SK-N-SH treated with all-trans-retinoic acid at 6 μM for 48 hours (cell line): ENCODE results near the gene SRGAP2C.
"Not testable (repeated sequence)": the region's sequence is repeated elsewhere in the genome, so short reads cannot be mapped to it uniquely, and the experiment has no call there.

Experiments
- CSRNP3 ChIP-seq: fragments of 250-450 bp; sonication (Bioruptor Pico); IDR thresholded peaks from 2 replicates; pipeline ENCODE4 v1.5.1; 2021; ENCODE audit warnings: mild to moderate bottlenecking, moderate library complexity
- GLIS3 ChIP-seq: fragments of 250-450 bp; sonication (Bioruptor Pico); IDR thresholded peaks from 2 replicates; pipeline ENCODE4 v1.5.0; 2020; ENCODE audit warnings: mild to moderate bottlenecking, moderate library complexity
- PATZ1 ChIP-seq: fragments of 250-450 bp; sonication (Bioruptor Pico); IDR thresholded peaks from 2 replicates; pipeline ENCODE4 v1.8.0; 2020; ENCODE audit warnings: mild to moderate bottlenecking, moderate library complexity, borderline replicate concordance
- RARB ChIP-seq: fragments of 250-450 bp; sonication (Bioruptor Pico); IDR thresholded peaks from 2 replicates; pipeline ENCODE4 v1.8.0; 2021; ENCODE audit warnings: mild to moderate bottlenecking, moderate library complexity
- SNAI2 ChIP-seq: fragments of 250-450 bp; sonication (Bioruptor Pico); IDR thresholded peaks from 2 replicates; pipeline ENCODE4 v1.5.0; 2020; ENCODE audit warnings: mild to moderate bottlenecking, moderate library complexity
- ZC3H10 ChIP-seq: fragments of 250-450 bp; sonication (Bioruptor Pico); IDR thresholded peaks from 2 replicates; pipeline ENCODE4 v1.5.1; 2021; ENCODE audit warnings: mild to moderate bottlenecking, moderate library complexity
- ZFP30 ChIP-seq: fragments of 450-650 bp; formaldehyde crosslinking; IDR thresholded peaks from 2 replicates; pipeline ENCODE4 v1.5.0; 2022; ENCODE audit warnings: mild to moderate bottlenecking, moderate library complexity
- ZNF565 ChIP-seq: fragments of 450-650 bp; formaldehyde crosslinking; conservative IDR thresholded peaks from 2 replicates; pipeline ENCODE4 v1.5.0; 2020; ENCODE audit warnings: low read depth, mild to moderate bottlenecking, moderate library complexity
- ZNF70 ChIP-seq: fragments of 450-650 bp; formaldehyde crosslinking; IDR thresholded peaks from 2 replicates; pipeline ENCODE4 v1.5.0; 2020; ENCODE audit warnings: mild to moderate bottlenecking, moderate library complexity
- ZNF8 ChIP-seq: fragments of 450-650 bp; formaldehyde crosslinking; IDR thresholded peaks from 2 replicates; pipeline ENCODE4 v1.5.0; 2020; ENCODE audit warnings: mild to moderate bottlenecking, moderate library complexity

GRCh38 chr1:121294205-121294570 lies 109.4 kb downstream of the SRGAP2C start:
- TF ChIP-seq CSRNP3 (CRISPR knock-in tag); PATZ1 (CRISPR knock-in tag); GLIS3 (CRISPR knock-in tag); ZNF70; ZNF565 (CRISPR knock-in tag); ZNF8 (CRISPR knock-in tag); RARB (CRISPR knock-in tag); SNAI2 (CRISPR knock-in tag); ZFP30 (CRISPR knock-in tag); ZC3H10 (CRISPR knock-in tag): not testable (repeated sequence)
